Naive thymus-derived CD8-positive, alpha-beta T cell (primary cell): ENCODE measurements around the gene INHBC. TPM values are rescaled to one million over a fixed set of nuclear protein-coding genes. Genes with fewer than 3 reads are reported as not detected.
A peak's percentile ranks its signal among the peaks of the same experiment; 100 is the strongest.

Source experiments
- ATAC-seq, 2 donors: fragments of 150-1000 bp; cut with Tn5 transposase in 1 of 2; sonication (Bioruptor Pico), chemical (Tn5 transposase) in 1 of 2; 1 replicate in 1 of 2; 2 replicates in 1 of 2; pipeline ENCODE4 v1.10.0; 2021; ENCODE audit warnings: mild to moderate bottlenecking in 2 of 2, moderate library complexity in 2 of 2
- POLR2A ChIA-PET: fragments of 350-600 bp; sonication (Branson Sonifier 250); formaldehyde crosslinking; loops from one replicate; lab custom pipeline; 2021; ENCODE audit warnings: antibody characterized with exemption; lab: Charles Lee
- DNase-seq, 10 donors: peaks; one replicate each; pipeline versions ENCODE4 v3.0.0 to v3.0.0-alpha.2; 2020 to 2022
- H3K27ac Mint-ChIP-seq, 10 donors: one replicate each; pipeline ENCODE4 v1.8.0; 2020 to 2022; ENCODE audit warnings: mild to moderate bottlenecking in 10 of 10, mixed read lengths in 10 of 10, moderate library complexity in 4 of 10, inconsistent platforms in 1 of 10
- H3K27me3 Mint-ChIP-seq, 5 donors: one replicate each; pipeline ENCODE4 v1.8.0; 2021 to 2022; ENCODE audit warnings: mixed read lengths in 5 of 5
- H3K36me3 Mint-ChIP-seq, 3 donors: one replicate each; pipeline ENCODE4 v1.8.0; 2020 to 2022; ENCODE audit warnings: mixed read lengths in 3 of 3, mild to moderate bottlenecking in 2 of 3, inconsistent platforms in 1 of 3
- H3K4me1 Mint-ChIP-seq, 4 donors: one replicate each; pipeline ENCODE4 v1.8.0; 2021 to 2022; ENCODE audit warnings: mixed read lengths in 4 of 4
- H3K4me3 Mint-ChIP-seq, 10 donors: one replicate each; pipeline ENCODE4 v1.8.0; 2020 to 2022; ENCODE audit warnings: mild to moderate bottlenecking in 10 of 10, mixed read lengths in 10 of 10, moderate library complexity in 6 of 10, inconsistent platforms in 1 of 10
- H3K9me3 Mint-ChIP-seq, 9 donors: one replicate each; pipeline ENCODE4 v1.8.0; 2020 to 2022; ENCODE audit warnings: mixed read lengths in 9 of 9, mild to moderate bottlenecking in 3 of 9, inconsistent platforms in 1 of 9, moderate library complexity in 1 of 9
- polyA plus RNA-seq, 3 donors: library from polyadenylated mRNA; unstranded; fragments of 300-500 nt; fragmentation: Illumina TruSeq; gene quantifications; one replicate each; pipeline ENCODE4 v1.2.3, GENCODE V29; 2021
- total RNA-seq, 8 experiments: library from RNA in 2 of 8; stranded (reverse) in 2 of 8; gene quantifications; one replicate each; pipeline ENCODE4 v1.2.3 and lab custom pipeline; 2021 to 2026

Gene INHBC
- total and polyA plus RNA-seq, 5 experiments from 2014 or later = 0.18 to 0.19 TPM; not detected in 3

GRCh38 chr12:57473886-57474285, 39.3 kb downstream of the INHBC start:
- no peak for ATAC-seq
- H3K27me3 Mint-ChIP-seq = no peaks in the 10 kb centered on the region
- DNase-seq = no peak
- H3K27ac Mint-ChIP-seq = peak overlapping the region; percentile 77 to 95 (median 87)
- peak overlapping the region; percentile 40 to 86 (median 76) for H3K4me3 Mint-ChIP-seq
- POLR2A ChIA-PET = interaction anchor here (0.6 to 10.3 kb wide), 6 partner anchors 8 to 50 kb away, joined by 4 to 135 read pairs (median 22); partner anchors contain the start of genes DDIT3 and MARS1
- peaks cover 34 to 77% (median 76%) of the 10 kb centered on the region in 4 donors for H3K4me1 Mint-ChIP-seq
- no peaks in the 10 kb centered on the region for H3K9me3 Mint-ChIP-seq
- H3K36me3 Mint-ChIP-seq = peaks cover 5 to 65% (median 10%) of the 10 kb centered on the region in 3 donors

GRCh38 chr12:57474430-57474829, 39.8 kb downstream of the INHBC start:
- ATAC-seq (no peak), DNase-seq (no peak)
- Mint-ChIP-seq H3K36me3 (peaks cover 5 to 61% (median 10%) of the 10 kb centered on the region in 3 donors), H3K27me3 (no peaks in the 10 kb centered on the region), H3K4me3 (peak overlapping the region; percentile 40 to 86 (median 76)), H3K27ac (peak overlapping the region; percentile 77 to 95 (median 87)), H3K4me1 (peaks cover 39 to 81% (median 79%) of the 10 kb centered on the region in 4 donors), H3K9me3 (no peaks in the 10 kb centered on the region)
- POLR2A ChIA-PET = interaction anchor here (1.0 to 10.3 kb wide), 6 partner anchors 9 to 49 kb away, joined by 4 to 135 read pairs (median 22); partner anchors contain the start of genes DDIT3 and MARS1

- POLR2A ChIA-PET = interaction anchor here (1.0 to 10.3 kb wide), 6 partner anchors 9 to 49 kb away, joined by 4 to 135 read pairs (median 22); partner anchors contain the start of genes DDIT3 and MARS1
- DNase-seq (no peak), ATAC-seq (no peak)
- no peaks in the 10 kb centered on the region for H3K9me3 Mint-ChIP-seq
- H3K27ac Mint-ChIP-seq = peak overlapping the region; percentile 43 to 95 (median 87)
- peaks cover 5 to 57% (median 10%) of the 10 kb centered on the region in 3 donors for H3K36me3 Mint-ChIP-seq
- H3K27me3 Mint-ChIP-seq = no peaks in the 10 kb centered on the region
- H3K4me1 Mint-ChIP-seq = peaks cover 43 to 85% (median 80%) of the 10 kb centered on the region in 4 donors
- peak overlapping the region; percentile 40 to 86 (median 76) for H3K4me3 Mint-ChIP-seq
These were observed 40.3 kb downstream of the INHBC start for GRCh38 chr12:57474862-57475261.

- POLR2A ChIA-PET = interaction anchor here (0.6 to 10.3 kb wide), 9 partner anchors 8 to 48 kb away, joined by 3 to 135 read pairs (median 20); partner anchors contain the start of genes DDIT3, GLI1 and MARS1
- peaks cover 44 to 92% (median 84%) of the 10 kb centered on the region in 4 donors for H3K4me1 Mint-ChIP-seq
These were observed 40.9 kb downstream of the INHBC start for GRCh38 chr12:57475271-57476161.

GRCh38 chr12:57476162-57476992, 41.8 kb downstream of the INHBC start:
- no peaks in the 10 kb centered on the region for H3K9me3 Mint-ChIP-seq
- peak overlapping the region; percentile 97 to 100 (median 100) for H3K27ac Mint-ChIP-seq
- H3K36me3 Mint-ChIP-seq = peaks cover 5 to 47% (median 10%) of the 10 kb centered on the region in 3 donors
- peak overlapping the region; percentile 94 to 100 (median 98) for H3K4me3 Mint-ChIP-seq
- POLR2A ChIA-PET = interaction anchor here (0.6 to 10.3 kb wide), 13 partner anchors 11 to 265 kb away, joined by 3 to 135 read pairs (median 4); partner anchors contain the start of genes DDIT3, GLI1, MARS1 and PIP4K2C
- H3K4me1 Mint-ChIP-seq = peaks cover 48 to 95% (median 88%) of the 10 kb centered on the region in 4 donors
- peak; percentile 59 to 90 (median 76) for DNase-seq
- H3K27me3 Mint-ChIP-seq = no peaks in the 10 kb centered on the region
- ATAC-seq = peak; percentile 13 to 41

More at GRCh38 chr12:57475271-57476161, 40.9 kb downstream of the INHBC start:
- no peaks in the 10 kb centered on the region for H3K27me3 Mint-ChIP-seq
- peak overlapping the region; percentile 95 to 100 (median 100) for H3K27ac Mint-ChIP-seq
- peak in 1 of 10 donors; percentile 63 for DNase-seq
- ATAC-seq = no peak
- peak overlapping the region; percentile 62 to 100 (median 98) for H3K4me3 Mint-ChIP-seq
- peaks cover 5 to 53% (median 10%) of the 10 kb centered on the region in 3 donors for H3K36me3 Mint-ChIP-seq
- H3K9me3 Mint-ChIP-seq = no peaks in the 10 kb centered on the region

GRCh38 chr12:57476993-57477709, 42.6 kb downstream of the INHBC start:
- peaks cover 5 to 39% (median 10%) of the 10 kb centered on the region in 3 donors for H3K36me3 Mint-ChIP-seq
- peak in 5 of 10 donors; percentile 32 to 70 (median 61) for DNase-seq
- H3K4me1 Mint-ChIP-seq = peaks cover 53 to 95% (median 87%) of the 10 kb centered on the region in 4 donors
- H3K27ac Mint-ChIP-seq = peak overlapping the region; percentile 97 to 100 (median 100)
- no peaks in the 10 kb centered on the region for H3K27me3 Mint-ChIP-seq
- H3K4me3 Mint-ChIP-seq = peak overlapping the region; percentile 94 to 100 (median 98)
- ATAC-seq = peak; percentile 21 to 26
- POLR2A ChIA-PET = interaction anchor here (0.6 to 10.3 kb wide), 20 partner anchors 8 to 387 kb away, joined by 3 to 135 read pairs (median 4); partner anchors contain the start of genes DDIT3, GLI1, MARS1 and PIP4K2C
- no peaks in the 10 kb centered on the region for H3K9me3 Mint-ChIP-seq

GRCh38 chr12:57477710-57478681, 43.4 kb downstream of the INHBC start:
- POLR2A ChIA-PET = interaction anchor here (0.7 to 10.3 kb wide), 18 partner anchors 9 to 388 kb away, joined by 3 to 135 read pairs (median 4); partner anchors contain the start of genes DDIT3, GLI1, MARS1 and PIP4K2C

GRCh38 chr12:57479043-57479375, 44.4 kb downstream of the INHBC start:
- DNase-seq (no peak), ATAC-seq (no peak)
- Mint-ChIP-seq H3K4me3 (peak overlapping the region; percentile 94 to 100 (median 98)), H3K27me3 (no peaks in the 10 kb centered on the region), H3K4me1 (peaks cover 44 to 86% (median 77%) of the 10 kb centered on the region in 4 donors), H3K9me3 (no peaks in the 10 kb centered on the region), H3K36me3 (peaks cover 5 to 21% (median 8%) of the 10 kb centered on the region in 3 donors), H3K27ac (peak overlapping the region; percentile 97 to 100 (median 100))
- POLR2A ChIA-PET = interaction anchor here (1.0 to 10.3 kb wide), 6 partner anchors 11 to 262 kb away, joined by 3 to 135 read pairs (median 18); partner anchors contain the start of genes DDIT3, GLI1 and MARS1

More at GRCh38 chr12:57477710-57478681, 43.4 kb downstream of the INHBC start:
- no peaks in the 10 kb centered on the region for H3K27me3 Mint-ChIP-seq
- DNase-seq (peak in 9 of 10 donors; percentile 27 to 80 (median 54)), ATAC-seq (peak; percentile 43 to 46)
- H3K4me3 Mint-ChIP-seq = peak overlapping the region; percentile 94 to 100 (median 98)
- H3K9me3 Mint-ChIP-seq = no peaks in the 10 kb centered on the region
- H3K4me1 Mint-ChIP-seq = peaks cover 50 to 88% (median 80%) of the 10 kb centered on the region in 4 donors
- H3K27ac Mint-ChIP-seq = peak overlapping the region; percentile 97 to 100 (median 100)
- H3K36me3 Mint-ChIP-seq = peaks cover 5 to 31% (median 8%) of the 10 kb centered on the region in 3 donors

- POLR2A ChIA-PET = interaction anchor here (0.8 to 10.3 kb wide), 13 partner anchors 10 to 265 kb away, joined by 3 to 135 read pairs (median 4); partner anchors contain the start of genes DDIT3, GLI1, INHBE and MARS1
These were observed 45.0 kb downstream of the INHBC start, which contains the start of gene ARHGAP9 for GRCh38 chr12:57479376-57480115. ARHGAP9 (minus strand) TSS chr12:57479866; CDS start chr12:57479406, 460 bp downstream.

More at GRCh38 chr12:57479376-57480115, 45.0 kb downstream of the INHBC start, which contains the start of gene ARHGAP9:
- no peaks in the 10 kb centered on the region for H3K27me3 Mint-ChIP-seq
- peak within 1 kb of the TSS; percentile 94 to 100 (median 98) for H3K4me3 Mint-ChIP-seq
- H3K9me3 Mint-ChIP-seq = no peaks in the 10 kb centered on the region
- H3K36me3 Mint-ChIP-seq = peaks cover under 1 to 15% (median 4%) of the 10 kb centered on the region in 3 donors
- H3K4me1 Mint-ChIP-seq = peaks cover 39 to 80% (median 71%) of the 10 kb centered on the region in 4 donors
- peak; percentile 57 to 71 for ATAC-seq
- H3K27ac Mint-ChIP-seq = peak within 1 kb of the TSS; percentile 97 to 100 (median 100)
- DNase-seq = peak in 9 of 10 donors; percentile 42 to 90 (median 79)
